Fibroblast of the conjunctiva (primary cell): Measurements from ENCODE around the gene XRCC5.

Experiments
- DNase-seq: peaks from one replicate; pipeline ENCODE4 v3.0.0-alpha.2; 2010; ENCODE audit warnings: low read depth

The XRCC5 gene

DNA sequence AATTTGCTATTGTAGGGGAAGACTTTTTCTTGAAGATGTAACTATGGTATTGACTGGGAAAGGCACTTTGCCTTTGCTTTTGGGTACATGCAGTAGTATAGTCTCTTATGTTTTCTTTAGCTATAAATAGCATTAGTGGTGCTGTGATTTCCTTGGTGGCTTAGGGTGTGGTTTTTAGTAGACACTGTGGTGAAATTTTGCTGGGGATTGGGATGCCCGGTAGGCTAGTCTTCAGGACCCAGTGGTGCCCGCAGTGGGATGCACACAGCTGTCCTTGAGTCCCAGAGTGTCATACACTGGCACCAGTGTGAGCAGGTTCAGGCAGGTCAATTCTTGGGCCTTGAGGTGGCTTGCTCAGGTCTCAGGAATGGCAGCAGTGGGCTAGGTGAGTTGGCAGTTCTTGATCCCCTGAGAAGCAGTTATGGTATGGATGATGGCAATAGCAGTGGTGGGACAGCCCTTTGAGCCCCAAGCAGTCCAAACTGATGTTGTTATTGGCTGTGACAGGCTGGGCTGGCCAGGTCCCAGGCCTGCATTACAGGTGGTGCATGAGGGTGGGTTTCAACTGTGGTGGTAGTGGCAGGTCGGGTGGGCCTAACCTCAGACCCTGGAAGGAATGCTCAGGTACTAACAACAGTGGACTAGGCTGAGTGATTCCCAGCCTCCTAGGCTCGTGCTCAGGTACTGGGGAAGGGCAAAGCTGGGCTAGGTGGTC, 124.3 kb downstream of the XRCC5 start:
- no peak for DNase-seq

DNA sequence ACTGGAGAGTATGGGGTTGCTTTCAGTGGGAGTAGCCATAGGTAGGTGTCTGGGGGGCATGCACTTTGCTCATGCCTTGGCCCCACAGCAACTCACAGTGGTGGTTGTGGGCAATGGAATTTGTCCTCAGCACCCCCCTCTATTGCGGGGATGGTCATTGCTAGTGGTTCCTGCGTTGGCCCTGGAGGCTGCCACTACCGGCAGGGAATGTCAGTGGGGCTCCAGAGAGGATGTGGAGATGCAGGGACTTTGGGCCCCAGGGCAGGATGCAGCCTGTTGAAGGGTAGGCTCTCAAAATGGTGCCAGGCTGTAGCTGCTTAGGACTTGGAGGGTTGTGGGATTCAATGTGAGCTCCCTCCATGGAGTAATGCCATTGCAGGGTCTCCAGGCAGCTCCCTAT, 125.0 kb downstream of the XRCC5 start:
- no peak for DNase-seq

DNA sequence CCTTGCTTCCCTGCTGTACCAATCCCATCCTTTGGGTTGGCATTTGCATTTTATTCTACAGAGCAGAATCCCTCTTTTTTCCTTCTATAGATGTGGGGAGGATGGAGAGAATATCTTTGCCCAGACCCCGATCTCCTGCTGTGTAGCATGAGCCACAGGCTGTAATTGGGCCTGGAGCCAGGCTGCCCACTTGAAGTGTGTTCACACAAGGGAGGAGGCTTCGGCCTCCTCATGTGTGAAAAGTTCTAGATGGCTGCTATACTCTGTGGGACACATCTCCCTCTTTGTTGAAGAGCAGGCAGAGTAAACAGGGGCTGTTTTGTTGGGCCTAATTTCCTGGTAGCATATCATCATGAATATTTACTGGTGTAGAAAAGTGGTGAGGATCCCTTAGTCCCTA, 126.3 kb downstream of the XRCC5 start:
- DNase-seq = no peak

DNA sequence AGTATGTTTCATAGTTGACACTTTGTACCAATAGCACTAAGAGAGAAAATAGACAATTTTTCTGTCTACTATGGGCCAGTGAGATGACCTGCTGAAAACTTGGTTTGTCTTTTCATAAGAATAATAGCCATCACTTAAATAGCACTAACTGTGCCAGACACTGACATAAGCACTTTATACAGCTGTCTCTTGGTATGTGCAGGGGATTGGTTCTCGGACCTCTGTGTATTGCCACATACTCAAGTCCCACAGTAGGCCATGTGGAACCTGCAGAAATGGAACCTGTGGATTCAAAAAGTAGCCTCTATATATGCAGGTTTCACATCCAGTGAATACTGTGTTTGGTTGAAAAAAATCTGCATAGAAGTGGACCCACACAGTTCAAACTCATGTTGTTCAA, 126.7 kb downstream of the XRCC5 start:
- no peak for DNase-seq

DNA sequence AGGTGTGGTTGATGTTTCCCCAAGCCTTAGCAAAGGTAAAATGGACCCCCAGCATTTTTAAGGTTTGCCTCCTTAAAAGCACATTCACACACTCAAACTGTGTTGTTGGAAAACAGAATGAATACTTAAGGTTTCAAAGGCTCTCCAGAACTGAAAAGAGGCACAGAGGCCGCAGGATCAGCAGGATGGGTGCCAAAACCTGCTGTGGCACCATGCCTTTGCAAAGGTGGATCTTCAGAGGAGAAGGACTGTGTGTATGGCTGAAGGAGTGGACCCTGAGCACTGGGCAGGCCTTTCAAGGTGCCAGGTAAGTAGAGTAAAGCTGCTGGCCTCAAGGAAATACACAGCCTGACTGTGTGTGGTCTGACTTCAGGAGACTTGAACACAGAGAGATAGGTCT, 127.3 kb downstream of the XRCC5 start:
- no peak for DNase-seq

DNA sequence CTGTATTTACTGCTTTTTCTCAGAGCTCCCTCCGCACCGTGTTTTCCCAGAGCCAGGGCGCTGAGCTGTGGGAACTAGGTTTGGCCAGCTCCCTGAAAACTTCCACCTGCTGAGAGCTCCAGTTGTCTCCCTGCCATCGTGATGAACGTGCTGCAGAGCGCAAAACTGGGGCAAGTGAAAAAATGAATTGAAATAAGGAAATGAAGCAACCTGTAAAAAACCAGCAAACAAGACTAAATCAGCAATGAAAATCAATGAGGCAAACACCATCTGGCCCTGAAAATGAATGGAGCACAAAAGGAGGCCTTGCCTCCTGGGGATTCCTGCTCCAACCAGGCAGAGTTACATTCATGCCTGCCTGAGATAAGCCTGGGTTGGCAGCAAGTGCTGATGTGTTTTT, 133.2 kb downstream of the XRCC5 start:
- DNase-seq = no peak

DNA sequence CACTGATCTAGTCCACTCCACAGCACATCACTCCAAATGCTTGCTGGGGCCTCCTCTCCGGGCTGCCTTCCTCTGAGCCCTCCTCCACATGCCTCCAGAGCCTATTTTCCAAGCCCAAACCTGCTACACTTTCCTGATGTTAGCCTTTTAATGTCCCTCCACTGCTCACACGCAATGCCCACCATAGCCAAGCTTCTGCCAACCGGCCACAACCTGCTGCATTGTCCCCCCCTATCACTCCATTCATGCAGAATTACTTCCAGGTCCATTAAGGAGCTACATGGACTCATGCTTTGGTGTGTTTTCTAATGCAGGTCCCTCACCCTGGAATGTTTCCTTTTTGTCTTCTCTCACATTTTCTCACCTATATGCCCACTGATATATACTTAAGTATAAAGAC, 133.9 kb downstream of the XRCC5 start:
- DNase-seq = no peak

DNA sequence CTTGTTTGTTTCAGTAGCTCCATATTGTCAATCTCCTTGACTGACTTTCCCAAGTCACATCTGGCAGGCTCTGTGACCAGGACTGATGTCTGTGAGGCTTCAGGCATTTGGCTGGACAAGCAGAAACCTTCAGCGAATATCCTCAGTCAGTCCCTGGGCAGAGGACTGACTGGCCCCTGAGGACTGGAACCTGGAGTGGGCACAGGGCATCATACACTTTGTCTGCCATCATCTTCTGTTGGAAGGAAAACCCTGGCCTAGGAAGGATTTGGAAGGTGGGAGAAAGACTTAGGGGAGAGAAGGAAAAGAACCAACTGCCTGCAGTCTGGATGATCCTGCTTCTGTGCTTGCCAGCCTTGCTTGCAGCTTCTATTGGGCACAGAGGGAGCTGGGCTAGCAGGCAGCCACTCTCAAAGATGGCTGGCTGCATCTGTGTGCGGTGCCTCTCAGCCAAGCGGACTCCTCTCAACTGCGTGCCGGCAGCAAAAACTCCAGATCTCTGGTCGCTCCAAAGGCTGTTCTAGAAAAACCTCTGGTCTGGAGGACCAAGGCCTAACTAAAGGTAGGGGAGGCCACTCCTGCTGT, 136.3 kb downstream of the XRCC5 start:
- no peak for DNase-seq

DNA sequence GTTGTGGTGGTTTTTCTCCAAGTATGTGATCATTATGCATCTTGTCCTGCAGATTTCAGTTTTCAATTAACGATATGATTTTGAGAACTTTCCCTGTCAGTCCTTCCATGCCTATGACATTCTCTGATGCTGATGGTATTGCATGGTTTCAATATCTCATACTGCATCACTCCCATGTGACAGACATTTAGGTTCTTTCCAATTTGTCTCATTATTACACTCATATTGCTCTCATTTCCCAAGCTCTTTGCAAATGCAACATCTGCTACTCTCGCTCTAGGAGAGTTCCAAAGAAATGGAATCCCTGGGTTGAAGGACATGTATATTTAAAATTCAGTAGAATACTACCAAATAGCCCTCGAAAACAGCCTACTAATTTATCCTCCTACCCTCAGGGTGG, 137.6 kb downstream of the XRCC5 start:
- no peak for DNase-seq
